K562 (cell line): Measurements from ENCODE around the gene GNAL. TPM values are rescaled to one million over a fixed set of nuclear protein-coding genes. Genes with fewer than 3 reads are reported as not detected.

Source experiments
- ATAC-seq: fragments of 200-7000 bp; cut with Tn5 transposase; 3 replicates; pipeline ENCODE4 v1.9.1; 2020; ENCODE audit warnings: moderate library complexity
- BruUV-seq: library from RNA; stranded (reverse); fragments of 400-500 nt; replicated peaks from 2 replicates; lab custom pipeline; 2021; lab: Mats Ljungman, UMichigan
- CTCF ChIA-PET: fragments of 300-600 bp; formaldehyde crosslinking; extraction: SDS; loops from one replicate; lab custom pipeline; 2021; ENCODE audit warnings: low intra/inter-chr PET ratio; lab: Yijun Ruan, JAX
- POLR2A ChIA-PET: fragments of 300-600, 350-650 bp; sonication (Branson Sonifier 250); formaldehyde crosslinking; extraction: SDS; loops from one replicate; lab custom pipeline; 2021; ENCODE audit warnings: antibody characterized with exemption, inconsistent platforms; lab: Yijun Ruan, JAX
- DNase-seq, 4 experiments: peaks; one replicate each; pipeline versions ENCODE4 v3.0.0 to v3.0.0-alpha.2; 2011 to 2018; ENCODE audit warnings: low spot score in 3 of 4, mixed read lengths in 3 of 4; ENCODE audit errors: extremely low read depth in 1 of 4
- FAIRE-seq: peaks from 2 replicates; lab custom pipeline; 2011; peaks lifted over from hg19 to GRCh38; lab: Jason Lieb, UNC
- H2AFZ ChIP-seq: 2 replicates; pipeline ENCODE4 v1.6.0; 2011; ENCODE audit warnings: low read depth, low read length, control low read depth, inconsistent platforms
- H3K27ac ChIP-seq: fragments of 200-600 bp; 3 replicates; pipeline ENCODE4 v1.8.0; 2011; ENCODE audit warnings: low read depth, mild to moderate bottlenecking, control low read depth, inconsistent platforms, low read length, moderate library complexity, mixed read lengths; ENCODE audit errors: extremely low read depth
- H3K27me3 ChIP-seq, 2 experiments: fragments of 300-600 bp in 1 of 2; 2 replicates in 1 of 2; 3 replicates in 1 of 2; pipeline versions ENCODE4 v1.6.0 to v1.8.0; 2011; ENCODE audit warnings: inconsistent platforms in 2 of 2, low read length in 2 of 2, mild to moderate bottlenecking in 1 of 2, mixed read lengths in 1 of 2, moderate library complexity in 1 of 2; ENCODE audit not compliant: control insufficient read depth in 2 of 2, insufficient read depth in 2 of 2
- H3K36me3 ChIP-seq: fragments of 300-600 bp; 3 replicates; pipeline ENCODE4 v1.8.0; 2011; ENCODE audit warnings: mild to moderate bottlenecking, low read length, inconsistent platforms; ENCODE audit not compliant: control insufficient read depth, insufficient read depth
- H3K4me1 ChIP-seq, 2 experiments: fragments of 200-600 bp in 1 of 2; replicated peaks in 1 of 2; 2 replicates in 1 of 2; 3 replicates in 1 of 2; pipeline versions ENCODE4 v1.5.1 to v1.8.0; 2011; ENCODE audit warnings: inconsistent platforms in 2 of 2, low read length in 2 of 2, mild to moderate bottlenecking in 1 of 2, mixed read lengths in 1 of 2, moderate library complexity in 1 of 2; ENCODE audit not compliant: control insufficient read depth in 2 of 2, insufficient read depth in 2 of 2
- H3K4me2 ChIP-seq: 2 replicates; pipeline ENCODE4 v1.6.1; 2011; ENCODE audit warnings: low read length, control low read depth, inconsistent platforms, mixed read lengths; ENCODE audit not compliant: insufficient read depth
- H3K4me3 ChIP-seq: fragments of 200-600 bp; sonication (generic), shearing (Covaris generic); 2 replicates; pipeline ENCODE4 v1.5.1; 2016; ENCODE audit warnings: control low read depth, inconsistent platforms
- H3K79me2 ChIP-seq: fragments of 200-600 bp; 3 replicates; pipeline ENCODE4 v1.8.0; 2011; ENCODE audit warnings: low read length, inconsistent platforms; ENCODE audit not compliant: control insufficient read depth, insufficient read depth
- H3K9ac ChIP-seq, 2 experiments: 2 replicates each; pipeline versions ENCODE4 v1.6.0 to v1.6.1; 2011; ENCODE audit warnings: low read depth in 2 of 2, low read length in 2 of 2, control low read depth in 1 of 2, inconsistent platforms in 1 of 2, mild to moderate bottlenecking in 1 of 2, mixed read lengths in 1 of 2; ENCODE audit not compliant: insufficient read depth in 1 of 2
- H3K9me1 ChIP-seq: one replicate; pipeline ENCODE4 v1.6.0; 2011; ENCODE audit warnings: inconsistent platforms, mild to moderate bottlenecking, low read length, moderate library complexity; ENCODE audit not compliant: control insufficient read depth, insufficient read depth
- H3K9me3 ChIP-seq: replicated peaks from 2 replicates; pipeline ENCODE4 v1.5.1; 2011; ENCODE audit warnings: low read depth, low read length, inconsistent platforms; ENCODE audit not compliant: control insufficient read depth, insufficient read depth
- H4K20me1 ChIP-seq: replicated peaks from 2 replicates; pipeline ENCODE4 v1.6.1; 2011; ENCODE audit warnings: low read length, inconsistent platforms, mixed read lengths; ENCODE audit not compliant: control insufficient read depth, insufficient read depth
- CHAMP1 ChIP-seq: fragments of 450-650 bp; IDR thresholded peaks from 2 replicates; pipeline ENCODE4 v1.6.1; 2016; ENCODE audit warnings: mild to moderate bottlenecking
- RFX7 ChIP-seq: fragments of 250-450 bp; sonication (Bioruptor Pico); IDR thresholded peaks from 2 replicates; pipeline ENCODE4 v1.5.1; 2021; ENCODE audit warnings: mild to moderate bottlenecking
- ZFX ChIP-seq: sonication (generic); formaldehyde crosslinking; IDR thresholded peaks from 2 replicates; pipeline ENCODE4 v1.8.0; 2022; ENCODE audit warnings: mild to moderate bottlenecking, missing genetic modification reagents, moderate library complexity
- WGBS: fragments of 100-300 bp; shearing (Covaris generic); methylation state at CpG from one replicate; pipeline ENCODE4 v1.1.6; 2016; ENCODE audit warnings: low coverage, mixed read lengths; ENCODE audit not compliant: insufficient coverage; ENCODE audit errors: missing lambda C conversion rate; 5-methylcytosine and 5-hydroxymethylcytosine counted together
- in situ Hi-C: fragments of 300-500 bp; cut with MboI; formaldehyde crosslinking; loops from 4 replicates; pipeline ENCODE4 v1.15.0; 2018; ENCODE audit warnings: inconsistent platforms, mixed read lengths
- intact Hi-C: fragments of 100-400 bp; cut with micrococcal nuclease; formaldehyde crosslinking; loops from 2 replicates; pipeline ENCODE4 v1.14.2; 2022
- polyA plus RNA-seq, 8 experiments: library from polyadenylated mRNA; depleted of rRNA in 4 of 8; stranded (reverse) in 5 of 8; unstranded in 3 of 8; fragments of >200 nt; fragmentation: Nextera tagmentation in 2 of 8; fragmentation: Illumina TruSeq in 1 of 8; extraction: Ambion mirVana in 2 of 8; extraction: Trizol in 1 of 8; gene quantifications; 2 replicates each; pipeline versions ENCODE4 v1.2.1 to v1.2.3, GENCODE V29; 2011 to 2014; ENCODE audit warnings: inconsistent platforms in 1 of 8, missing spikeins in 1 of 8
- total RNA-seq, 7 experiments: library from RNA; depleted of rRNA in 6 of 7; stranded (reverse); fragments of >200 nt in 6 of 7; fragmentation: Illumina TruSeq in 2 of 7; extraction: Trizol in 2 of 7; gene quantifications; 2 replicates each; pipeline versions ENCODE4 v1.2.1 to v1.2.3, GENCODE V29; 2011 to 2021; ENCODE audit warnings: low replicate concordance in 1 of 7

GNAL gene
- total and polyA plus RNA-seq, 9 of the 15 experiments (the other 6 are each of a cell fraction or from before 2014, with no cell fraction given): under 0.01 to 0.10 (median 0.01) TPM; not detected in 5

- DNase-seq (no peak), FAIRE-seq (no peak), ATAC-seq (no peak)
- TF ChIP-seq RFX7 (CRISPR knock-in tag) (no peak), CHAMP1 (no peak), ZFX (CRISPR knock-in tag) (no peak)
- H4K20me1 ChIP-seq: no peaks in the 10 kb centered on the region
- H3K27me3 ChIP-seq: peaks cover 2 to 7% of the 10 kb centered on the region in 2 experiments; a peak in 1 of 5 replicates
- H3K27ac ChIP-seq: no peak overlapping the region
- no peak overlapping the region for H3K4me3 ChIP-seq
- intact Hi-C loops: no loop called here
- CTCF ChIA-PET: no interaction called here
- H3K9me1 ChIP-seq: no peaks in the 10 kb centered on the region
- no peaks in the 10 kb centered on the region for H3K36me3 ChIP-seq
- no peaks in the 10 kb centered on the region for H3K4me1 ChIP-seq
- no peak overlapping the region for H2AFZ ChIP-seq
- no peaks in the 10 kb centered on the region for H3K9me3 ChIP-seq
- POLR2A ChIA-PET: interaction anchor here (1.0 kb wide), 1 partner anchor 15 kb away, joined by 3 read pairs; no protein-coding TSS in a partner anchor
- H3K4me2 ChIP-seq: no peak overlapping the region
- no TSS peak for BruUV-seq
- no peaks in the 10 kb centered on the region for H3K79me2 ChIP-seq
- WGBS: 4% methylated on average over 3 of the region's 3 CpGs
- no peak overlapping the region for H3K9ac ChIP-seq
- in situ Hi-C loops: no loop called here
Observed at GRCh38 chr18:11678211-11678610, 10.9 kb upstream of the GNAL start.
